Right cardiac atrium (tissue), 5 donors: ENCODE data around the gene KLF7. TPM values are rescaled to one million over a fixed set of nuclear protein-coding genes. Genes with fewer than 3 reads are reported as not detected.
A peak's percentile ranks its signal among the peaks of the same experiment; 100 is the strongest.

ENCODE experiments used
- ATAC-seq, 2 donors: fragments of 200-7000 bp; cut with Tn5 transposase; one replicate each; pipeline versions ENCODE4 v1.8.0 to v1.9.1; 2020; ENCODE audit warnings: moderate library complexity in 2 of 2, mild to moderate bottlenecking in 1 of 2
- DNase-seq, 3 donors: peaks; one replicate each; pipeline ENCODE4 v3.0.0-alpha.2; 2020
- H3K27ac ChIP-seq: one replicate; pipeline ENCODE4 v1.5.1; 2013; ENCODE audit warnings: mild to moderate bottlenecking, low read length, control low read depth, moderate library complexity
- H3K27me3 ChIP-seq: one replicate; pipeline ENCODE4 v1.6.1; 2013; ENCODE audit not compliant: control insufficient read depth, insufficient read depth
- H3K4me1 ChIP-seq: one replicate; pipeline ENCODE4 v1.6.1; 2013; ENCODE audit warnings: low read length; ENCODE audit not compliant: control insufficient read depth, insufficient read depth
- H3K4me3 ChIP-seq: one replicate; pipeline ENCODE4 v1.5.1; 2013; ENCODE audit warnings: low read length, control low read depth
- H3K9me3 ChIP-seq: one replicate; pipeline ENCODE4 v1.6.1; 2013; ENCODE audit warnings: low read length; ENCODE audit not compliant: control insufficient read depth
- WGBS: extraction: QIAGEN DNeasy Blood & Tissue Kit; methylation state at CpG from one replicate; pipeline ENCODE4 v1.1.7; 2013; 5-methylcytosine and 5-hydroxymethylcytosine counted together
- intact Hi-C, 4 donors: fragments of 100-400 bp; cut with DNase I; formaldehyde crosslinking; loops; one replicate each; pipeline versions ENCODE4 v1.11.0 to v1.14.0; 2022 to 2023
- polyA plus RNA-seq: library from polyadenylated mRNA; stranded (reverse); fragments of 200-250 nt; gene quantifications from one replicate; pipeline ENCODE4 v1.2.3, GENCODE V29; 2013
- total RNA-seq, 4 donors: library from RNA; stranded (reverse); fragmentation: NEBNext Ultra II Directional; extraction: Animal tissue kit (Norgen Biotek cat#: 25700); gene quantifications; one replicate each; pipeline ENCODE4 v1.2.1, GENCODE V29; 2021
- donor health status: healthy with polysubstance abuse.
- donor health status: DM: no; HTN: yes; CAD: no.
- donor health status: DM: no; HTN: no; CAD: no.
- donor health status: DM: no; HTN: yes; CAD: no; lungs with severe emphysema.
- donor health status: DM: yes; HTN: yes; CAD: no.

Gene KLF7
- total and polyA plus RNA-seq, 5 donors, result 6.0 to 35.6 (median 22.7) TPM

DNA sequence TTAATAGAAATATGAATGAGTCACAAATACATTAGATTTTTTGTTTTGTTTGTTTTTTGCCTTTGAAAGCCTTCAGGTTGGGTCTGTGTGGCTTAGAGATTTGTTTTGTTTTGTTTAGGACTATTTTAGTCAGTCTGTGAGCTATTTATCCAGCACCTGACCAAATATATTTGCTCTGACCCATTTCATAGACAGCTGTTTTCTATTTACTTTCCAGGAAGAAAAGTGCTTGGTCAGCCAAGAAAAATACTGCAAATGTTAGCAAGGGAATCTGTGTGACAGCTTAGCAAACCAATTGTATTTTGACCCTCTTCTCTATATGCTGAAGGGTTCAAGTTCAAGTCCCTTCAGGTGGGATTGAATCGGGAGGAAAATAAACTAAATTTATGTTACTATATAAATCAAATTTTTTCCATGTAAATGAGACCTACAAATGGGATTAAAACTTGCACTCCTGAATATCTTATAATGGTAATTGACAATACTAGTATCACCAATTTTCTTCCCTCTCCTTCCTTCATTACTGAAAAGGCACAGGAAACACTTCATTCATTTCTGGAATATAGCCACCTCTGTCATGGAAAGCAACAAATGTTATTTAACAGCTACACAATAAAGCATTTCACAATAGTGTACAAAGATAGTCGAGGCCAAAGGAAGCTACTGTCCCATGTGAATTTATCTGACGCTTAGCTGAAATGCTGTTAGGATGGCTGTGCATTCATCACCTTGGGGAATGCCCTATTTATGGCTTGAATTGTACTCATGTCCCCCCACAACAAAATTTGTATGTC is 23.1 kb upstream of the KLF7 start:
- H3K4me1 ChIP-seq, result no peaks in the 10 kb centered on the region
- no peak overlapping the region for H3K4me3 ChIP-seq
- WGBS, result 45% methylated on average over 3 of the region's 3 CpGs
- H3K27me3 ChIP-seq, result no peaks in the 10 kb centered on the region
- no peaks in the 10 kb centered on the region for H3K9me3 ChIP-seq
- ATAC-seq (peak in 1 of 2 donors; percentile 16), DNase-seq (no peak)
- intact Hi-C loops, result no loop called here
- no peak overlapping the region for H3K27ac ChIP-seq

- ATAC-seq (no peak), DNase-seq (no peak)
- no peak overlapping the region for H3K27ac ChIP-seq
- no peaks in the 10 kb centered on the region for H3K9me3 ChIP-seq
- H3K4me3 ChIP-seq, result no peak overlapping the region
- intact Hi-C loops, result no loop called here
- no peaks in the 10 kb centered on the region for H3K4me1 ChIP-seq
- 89% methylated on average over 6 of the region's 6 CpGs for WGBS
- no peaks in the 10 kb centered on the region for H3K27me3 ChIP-seq
Observed at GRCh38 chr2:207185372-207185771, 19.6 kb upstream of the KLF7 start.

DNA sequence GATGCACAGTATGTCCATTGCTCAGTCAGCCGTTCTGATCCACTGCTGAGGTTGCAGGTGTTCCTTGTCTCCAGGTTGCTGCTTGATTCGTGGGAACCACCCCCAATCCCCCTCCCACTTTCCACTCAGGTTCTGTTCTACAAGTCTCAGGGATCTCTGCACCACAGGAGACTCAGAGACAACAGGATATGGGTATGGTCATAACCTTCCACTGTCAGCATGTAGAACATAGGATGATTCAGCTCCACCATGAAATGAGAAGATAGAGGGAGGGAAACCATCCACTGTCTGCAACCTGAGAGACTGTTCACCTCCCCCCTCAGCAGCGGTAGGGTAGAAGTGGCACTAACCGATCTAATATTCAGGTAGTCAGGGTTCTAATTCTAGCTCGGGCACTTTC is 19.0 kb upstream of the KLF7 start:
- ATAC-seq (no peak), DNase-seq (no peak)
- Histone ChIP-seq H3K27ac (no peak overlapping the region), H3K4me1 (no peaks in the 10 kb centered on the region), H3K9me3 (no peaks in the 10 kb centered on the region), H3K27me3 (no peaks in the 10 kb centered on the region), H3K4me3 (no peak overlapping the region)
- WGBS, result 86% methylated on average over 5 of the region's 5 CpGs
- intact Hi-C loops, result no loop called here

GRCh38 chr2:207184348-207184747 is 18.6 kb upstream of the KLF7 start:
- intact Hi-C loops, result no loop called here
- H3K4me1 ChIP-seq, result no peaks in the 10 kb centered on the region
- ATAC-seq (no peak), DNase-seq (no peak)
- WGBS, result 92% methylated on average over 2 of the region's 2 CpGs
- no peak overlapping the region for H3K4me3 ChIP-seq
- H3K9me3 ChIP-seq, result no peaks in the 10 kb centered on the region
- H3K27me3 ChIP-seq, result no peaks in the 10 kb centered on the region
- H3K27ac ChIP-seq, result no peak overlapping the region

DNA sequence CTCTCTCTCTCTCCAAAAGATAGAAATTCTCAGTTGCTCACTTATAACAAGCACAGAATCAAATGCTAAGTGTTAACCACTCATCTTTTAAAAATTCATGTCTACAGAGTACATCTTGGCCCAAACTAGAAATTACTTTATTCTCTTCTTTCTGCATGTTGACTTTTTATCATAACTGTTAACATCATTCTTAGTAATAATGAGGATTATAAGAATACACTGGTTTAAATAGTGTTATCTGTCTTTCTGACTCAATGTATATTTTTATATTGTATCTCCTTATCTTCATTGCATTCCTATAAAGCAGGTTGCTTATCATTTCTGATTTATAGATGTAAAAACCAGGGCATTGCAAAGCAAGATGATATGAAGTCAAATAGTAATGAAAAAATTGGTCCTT is 17.8 kb upstream of the KLF7 start:
- no peak overlapping the region for H3K4me3 ChIP-seq
- no peak overlapping the region for H3K27ac ChIP-seq
- H3K4me1 ChIP-seq, result no peaks in the 10 kb centered on the region
- H3K9me3 ChIP-seq, result no peaks in the 10 kb centered on the region
- intact Hi-C loops, result no loop called here
- DNase-seq (no peak), ATAC-seq (no peak)
- no peaks in the 10 kb centered on the region for H3K27me3 ChIP-seq

DNA sequence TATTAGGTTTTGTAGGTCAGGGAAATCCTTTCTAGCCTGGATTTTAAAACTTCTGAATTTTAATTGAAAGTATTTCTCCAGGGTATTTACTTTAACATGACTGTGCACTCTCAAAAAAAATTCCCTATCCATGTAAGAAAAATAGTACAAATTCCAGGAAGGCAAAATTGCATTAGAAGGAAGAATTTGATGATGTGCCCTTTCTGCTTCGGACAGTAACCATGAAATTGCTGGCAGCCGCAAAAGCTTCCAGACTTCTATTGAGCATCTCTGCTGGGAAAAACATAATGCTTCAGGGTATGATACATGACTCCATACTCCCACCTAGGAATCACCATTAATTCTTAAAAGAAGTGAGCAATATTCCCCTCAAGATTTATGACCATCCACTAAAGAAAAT is 17.2 kb upstream of the KLF7 start:
- WGBS, result 81% methylated on average over 2 of the region's 2 CpGs
- H3K27ac ChIP-seq, result no peak overlapping the region
- H3K9me3 ChIP-seq, result no peaks in the 10 kb centered on the region
- H3K27me3 ChIP-seq, result no peaks in the 10 kb centered on the region
- no peaks in the 10 kb centered on the region for H3K4me1 ChIP-seq
- intact Hi-C loops, result no loop called here
- ATAC-seq (no peak), DNase-seq (no peak)
- no peak overlapping the region for H3K4me3 ChIP-seq

DNA sequence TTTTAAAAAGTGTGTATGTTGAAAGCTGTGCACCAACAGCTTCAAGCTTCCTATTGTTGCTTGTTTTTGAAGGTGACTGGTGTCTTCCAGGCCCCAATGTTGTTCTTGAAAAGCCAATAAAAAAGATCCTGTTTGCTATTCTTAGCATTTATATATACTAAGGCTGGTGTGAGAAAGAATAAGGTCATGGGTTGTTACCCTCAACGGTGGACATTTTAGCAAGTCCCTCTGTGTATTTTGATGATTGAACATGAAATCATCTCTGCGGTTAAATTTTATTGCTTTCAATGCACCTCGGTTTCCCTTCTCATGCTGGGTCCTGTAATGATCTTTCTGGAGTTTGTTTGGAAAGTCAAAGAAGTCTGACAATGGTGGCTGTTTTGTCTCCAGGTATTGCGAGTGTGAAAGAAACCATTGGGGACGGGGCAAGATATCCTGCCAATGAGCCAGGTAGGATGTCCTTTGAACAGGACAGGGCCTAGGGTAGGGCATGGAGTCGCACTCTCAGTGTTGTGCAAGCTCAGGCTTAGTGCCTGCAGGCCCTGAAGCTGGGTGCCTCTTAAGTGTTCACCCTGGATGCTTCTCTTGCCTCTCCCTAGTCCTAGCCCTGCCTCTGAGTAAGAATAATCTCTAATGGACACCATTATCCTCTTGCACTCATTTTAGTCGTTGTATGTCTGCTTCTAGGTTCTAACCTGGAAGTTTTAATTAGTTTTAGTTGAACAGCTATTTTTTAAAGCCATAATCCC is 16.0 kb upstream of the KLF7 start:
- no peak for DNase-seq
- ATAC-seq, result no peak
- Histone ChIP-seq H3K9me3 (no peaks in the 10 kb centered on the region), H3K4me1 (no peaks in the 10 kb centered on the region), H3K27me3 (no peaks in the 10 kb centered on the region), H3K4me3 (no peak overlapping the region), H3K27ac (no peak overlapping the region)
- intact Hi-C loops, result no loop called here
- 92% methylated on average over 7 of the region's 7 CpGs for WGBS

GRCh38 chr2:207180741-207181140 is 15.0 kb upstream of the KLF7 start:
- H3K27me3 ChIP-seq, result no peaks in the 10 kb centered on the region
- H3K4me1 ChIP-seq, result no peaks in the 10 kb centered on the region
- intact Hi-C loops, result no loop called here
- DNase-seq (no peak), ATAC-seq (no peak)
- H3K9me3 ChIP-seq, result no peaks in the 10 kb centered on the region
- H3K27ac ChIP-seq, result no peak overlapping the region
- H3K4me3 ChIP-seq, result no peak overlapping the region

GRCh38 chr2:207176247-207176646 is 10.5 kb upstream of the KLF7 start:
- DNase-seq (no peak), ATAC-seq (no peak)
- intact Hi-C loops, result no loop called here
- Histone ChIP-seq H3K9me3 (no peaks in the 10 kb centered on the region), H3K27me3 (no peaks in the 10 kb centered on the region), H3K4me3 (no peak overlapping the region), H3K27ac (no peak overlapping the region), H3K4me1 (no peaks in the 10 kb centered on the region)

DNA sequence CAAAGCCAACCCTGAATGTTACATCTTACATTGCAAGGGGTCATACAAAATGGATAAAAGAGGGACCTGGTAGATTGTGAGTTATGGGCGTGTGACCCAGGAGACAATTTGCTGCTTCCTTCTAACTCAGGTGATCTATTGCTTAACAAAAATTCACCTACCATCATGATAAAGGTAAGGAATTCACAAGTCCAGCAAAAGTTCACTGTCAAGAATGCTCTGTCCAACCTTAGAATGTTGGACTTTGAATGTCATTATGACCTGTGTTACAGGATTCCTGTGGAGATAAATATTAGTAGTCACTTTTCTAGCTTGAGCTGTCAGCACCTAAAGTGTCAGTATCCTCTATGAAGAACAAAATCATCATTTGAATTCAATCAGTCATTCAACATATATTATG is 7.9 kb upstream of the KLF7 start:
- Histone ChIP-seq H3K4me3 (no peak overlapping the region), H3K27me3 (no peaks in the 10 kb centered on the region), H3K9me3 (no peaks in the 10 kb centered on the region), H3K4me1 (no peaks in the 10 kb centered on the region), H3K27ac (no peak overlapping the region)
- no peak for ATAC-seq
- intact Hi-C loops, result no loop called here
- 89% methylated on average over 1 of the region's 1 CpG for WGBS
- DNase-seq, result no peak

GRCh38 chr2:207167099-207167923 is 1.6 kb upstream of the KLF7 start:
- no peak for ATAC-seq
- H3K9me3 ChIP-seq, result no peaks in the 10 kb centered on the region
- 27% methylated on average over 18 of the region's 18 CpGs for WGBS
- H3K4me1 ChIP-seq, result no peaks in the 10 kb centered on the region
- H3K27me3 ChIP-seq, result no peaks in the 10 kb centered on the region
- no peak for DNase-seq
- peak overlapping the region; percentile 83 for H3K4me3 ChIP-seq
- intact Hi-C loops, result loop anchor here in 3 of 4 donors (5.0 to 10.0 kb wide), 6 partner anchors 165 to 307 kb away; no protein-coding TSS in a partner anchor
- H3K27ac ChIP-seq, result peak overlapping the region; percentile 99
